Stimulated activated naive CD8-positive, alpha-beta T cell treated with anti-CD3 and anti-CD28 coated beads, Interleukin-15, amount 100 ng/mL, for 72 hours (primary cell): ENCODE measurements around the gene FMO5.
"Not testable (repeated sequence)": the region's sequence is repeated elsewhere in the genome, so short reads cannot be mapped to it uniquely, and the experiment has no call there.

Experiments
- ATAC-seq: fragments of 150-1000 bp; cut with Tn5 transposase; 2 replicates; pipeline ENCODE4 v1.10.0; 2021; ENCODE audit warnings: mild to moderate bottlenecking, moderate library complexity
- DNase-seq, 2 donors: peaks; one replicate each; pipeline ENCODE4 v3.0.0; 2021 to 2022
- H3K27ac Mint-ChIP-seq, 2 donors: one replicate each; pipeline ENCODE4 v1.8.0; 2022; ENCODE audit warnings: mild to moderate bottlenecking in 2 of 2, mixed read lengths in 2 of 2, moderate library complexity in 2 of 2
- H3K27me3 Mint-ChIP-seq: one replicate; pipeline ENCODE4 v1.8.0; 2022; ENCODE audit warnings: mixed read lengths
- H3K4me1 Mint-ChIP-seq: one replicate; pipeline ENCODE4 v1.8.0; 2022; ENCODE audit warnings: mild to moderate bottlenecking, mixed read lengths
- H3K4me3 Mint-ChIP-seq, 2 donors: one replicate each; pipeline ENCODE4 v1.8.0; 2022; ENCODE audit warnings: mild to moderate bottlenecking in 2 of 2, mixed read lengths in 2 of 2, moderate library complexity in 1 of 2
- H3K9me3 Mint-ChIP-seq, 2 donors: one replicate each; pipeline ENCODE4 v1.8.0; 2022; ENCODE audit warnings: mixed read lengths in 2 of 2

FMO5 gene

GRCh38 chr1:147243841-147244240 lies 18.7 kb upstream of the FMO5 start:
- Mint-ChIP-seq H3K9me3 (no peaks in the 10 kb centered on the region), H3K4me1 (peaks cover 48% of the 10 kb centered on the region), H3K27me3 (peaks cover 8% of the 10 kb centered on the region), H3K27ac (peak overlapping the region; percentile 21 to 28), H3K4me3 (peak overlapping the region; percentile 69 to 93)
- ATAC-seq (no peak), DNase-seq (no peak)

GRCh38 chr1:147243228-147243685 lies 18.1 kb upstream of the FMO5 start:
- DNase-seq (no peak), ATAC-seq (peak; percentile 14)
- peaks cover 14% of the 10 kb centered on the region for H3K27me3 Mint-ChIP-seq
- no peaks in the 10 kb centered on the region for H3K9me3 Mint-ChIP-seq
- peaks cover 48% of the 10 kb centered on the region for H3K4me1 Mint-ChIP-seq
- peak overlapping the region; percentile 69 to 93 for H3K4me3 Mint-ChIP-seq
- peak overlapping the region; percentile 68 to 89 for H3K27ac Mint-ChIP-seq

GRCh38 chr1:147242449-147243227 lies 17.5 kb upstream of the FMO5 start, which contains the start of gene CHD1L:
Gene CHD1L (plus strand): TSS chr1:147242684. CDS start chr1:147242704, 20 bp downstream.
- peak within 1 kb of the TSS; percentile 88 to 93 for H3K4me3 Mint-ChIP-seq
- no peaks in the 10 kb centered on the region for H3K9me3 Mint-ChIP-seq
- ATAC-seq (peak; percentile 92), DNase-seq (peak; percentile 96)
- peaks cover 43% of the 10 kb centered on the region for H3K4me1 Mint-ChIP-seq
- H3K27me3 Mint-ChIP-seq: peaks cover 14% of the 10 kb centered on the region
- H3K27ac Mint-ChIP-seq: peak within 1 kb of the TSS; percentile 79 to 91

GRCh38 chr1:147241934-147242448 lies 16.9 kb upstream of the FMO5 start:
- ATAC-seq (no peak), DNase-seq (no peak)
- peak overlapping the region; percentile 84 to 88 for H3K4me3 Mint-ChIP-seq
- H3K27ac Mint-ChIP-seq: peak overlapping the region; percentile 79 to 91
- H3K9me3 Mint-ChIP-seq: no peaks in the 10 kb centered on the region
- peaks cover 14% of the 10 kb centered on the region for H3K27me3 Mint-ChIP-seq
- peaks cover 36% of the 10 kb centered on the region for H3K4me1 Mint-ChIP-seq

- not testable (repeated sequence) for H3K4me3 Mint-ChIP-seq
Observed at GRCh38 chr1:147240131-147240721, 15.1 kb upstream of the FMO5 start.

GRCh38 chr1:147238925-147239820 lies 14.0 kb upstream of the FMO5 start:
- peaks cover 10% of the 10 kb centered on the region for H3K4me1 Mint-ChIP-seq
- DNase-seq (no peak), ATAC-seq (no peak)
- H3K27ac Mint-ChIP-seq: no peak overlapping the region
- peaks cover 14% of the 10 kb centered on the region for H3K27me3 Mint-ChIP-seq
- no peak overlapping the region for H3K4me3 Mint-ChIP-seq
- H3K9me3 Mint-ChIP-seq: no peaks in the 10 kb centered on the region

More at GRCh38 chr1:147240131-147240721, 15.1 kb upstream of the FMO5 start:
- Mint-ChIP-seq H3K4me1 (peaks cover 19% of the 10 kb centered on the region), H3K27me3 (peaks cover 14% of the 10 kb centered on the region)
- DNase-seq, ATAC-seq, H3K27ac Mint-ChIP-seq, H3K9me3 Mint-ChIP-seq: not testable (repeated sequence)

- H3K9me3 Mint-ChIP-seq: no peaks in the 10 kb centered on the region
- peaks cover 14% of the 10 kb centered on the region for H3K27me3 Mint-ChIP-seq
- H3K27ac Mint-ChIP-seq: no peak overlapping the region
- no peak for ATAC-seq
- no peak for DNase-seq
- H3K4me3 Mint-ChIP-seq: no peak overlapping the region
- H3K4me1 Mint-ChIP-seq: peaks cover 6% of the 10 kb centered on the region
Observed at GRCh38 chr1:147238053-147238902, 13.1 kb upstream of the FMO5 start.

GRCh38 chr1:147236959-147237791 lies 12.0 kb upstream of the FMO5 start:
- H3K4me3 Mint-ChIP-seq: no peak overlapping the region
- H3K9me3 Mint-ChIP-seq: no peaks in the 10 kb centered on the region
- H3K27me3 Mint-ChIP-seq: peaks cover 18% of the 10 kb centered on the region
- DNase-seq (no peak), ATAC-seq (no peak)
- peaks cover 4% of the 10 kb centered on the region for H3K4me1 Mint-ChIP-seq
- H3K27ac Mint-ChIP-seq: no peak overlapping the region

GRCh38 chr1:147236448-147236847 lies 11.3 kb upstream of the FMO5 start:
- Mint-ChIP-seq H3K9me3 (no peaks in the 10 kb centered on the region), H3K27ac (no peak overlapping the region), H3K4me1 (no peaks in the 10 kb centered on the region), H3K27me3 (peaks cover 25% of the 10 kb centered on the region), H3K4me3 (no peak overlapping the region)
- DNase-seq: no peak
- no peak for ATAC-seq

- no peaks in the 10 kb centered on the region for H3K4me1 Mint-ChIP-seq
- H3K4me3 Mint-ChIP-seq: no peak overlapping the region
- peaks cover 32% of the 10 kb centered on the region for H3K27me3 Mint-ChIP-seq
- H3K27ac Mint-ChIP-seq: no peak overlapping the region
- no peaks in the 10 kb centered on the region for H3K9me3 Mint-ChIP-seq
- DNase-seq (no peak), ATAC-seq (no peak)
Observed at GRCh38 chr1:147235822-147236221, 10.7 kb upstream of the FMO5 start.

- H3K4me1 Mint-ChIP-seq, ATAC-seq, H3K4me3 Mint-ChIP-seq, H3K9me3 Mint-ChIP-seq, DNase-seq, H3K27ac Mint-ChIP-seq: not testable (repeated sequence)
- peaks cover 26% of the 10 kb centered on the region for H3K27me3 Mint-ChIP-seq
Observed at GRCh38 chr1:147233903-147234302, 8.8 kb upstream of the FMO5 start.

- DNase-seq, H3K9me3 Mint-ChIP-seq, H3K4me3 Mint-ChIP-seq, H3K27ac Mint-ChIP-seq, ATAC-seq, H3K4me1 Mint-ChIP-seq: not testable (repeated sequence)
- peaks cover 20% of the 10 kb centered on the region for H3K27me3 Mint-ChIP-seq
Observed at GRCh38 chr1:147231032-147231431, 5.9 kb upstream of the FMO5 start.

GRCh38 chr1:147223740-147224615 lies 1.2 kb downstream of the FMO5 start:
- Mint-ChIP-seq H3K9me3 (no peaks in the 10 kb centered on the region), H3K4me3 (no peak overlapping the region), H3K27ac (no peak overlapping the region), H3K4me1 (peaks cover 31% of the 10 kb centered on the region), H3K27me3 (no peaks in the 10 kb centered on the region)
- no peak for DNase-seq
- ATAC-seq: no peak
